Neural cell (in vitro differentiated cells): ENCODE results near the gene KRT39. TPM values are rescaled to one million over a fixed set of nuclear protein-coding genes. Genes with fewer than 3 reads are reported as not detected.

Experiments
- H2AFZ ChIP-seq: fragments of 200-600, 300-800 bp; sonication (generic), shearing (Covaris generic); 2 replicates; pipeline ENCODE4 v1.6.0; 2014; ENCODE audit warnings: low read depth, mild to moderate bottlenecking, antibody characterized with exemption, low read length, moderate library complexity
- H3F3A ChIP-seq: fragments of 200-600 bp; shearing (Covaris generic); 2 replicates; pipeline ENCODE4 v1.6.1; 2016; ENCODE audit warnings: mild to moderate bottlenecking, moderate library complexity, mixed read lengths, antibody characterized with exemption, low read length; ENCODE audit not compliant: insufficient read depth, poor library complexity, severe bottlenecking
- H3K27ac ChIP-seq: fragments of 200-600, 300-800 bp; sonication (generic), shearing (Covaris generic); 2 replicates; pipeline ENCODE4 v1.5.1; 2014; ENCODE audit warnings: mild to moderate bottlenecking, low read length, moderate library complexity
- H3K27me3 ChIP-seq: fragments of 300-800, 200-600 bp; sonication (generic), shearing (Covaris generic); 2 replicates; pipeline ENCODE4 v1.6.0; 2014; ENCODE audit warnings: mild to moderate bottlenecking, low read depth, low read length, moderate library complexity; ENCODE audit not compliant: insufficient read depth
- H3K36me3 ChIP-seq: fragments of 300-800, 200-600 bp; sonication (generic), shearing (Covaris generic); 2 replicates; pipeline ENCODE4 v1.5.1; 2014; ENCODE audit warnings: mild to moderate bottlenecking, antibody characterized with exemption, low read length, moderate library complexity; ENCODE audit not compliant: insufficient read depth
- H3K4me2 ChIP-seq: fragments of 300-800, 200-600 bp; sonication (generic), shearing (Covaris generic); 2 replicates; pipeline ENCODE4 v1.6.0; 2014; ENCODE audit warnings: mild to moderate bottlenecking, low read length
- H3K4me3 ChIP-seq: fragments of 300-800, 200-600 bp; sonication (generic), shearing (Covaris generic); 2 replicates; pipeline ENCODE4 v1.5.1; 2014; ENCODE audit warnings: mild to moderate bottlenecking, low read length, moderate library complexity
- H3K79me2 ChIP-seq: fragments of 200-600 bp; shearing (Covaris generic); replicated peaks from 2 replicates; pipeline ENCODE4 v1.6.0; 2014; ENCODE audit warnings: mild to moderate bottlenecking, low read length, moderate library complexity; ENCODE audit not compliant: insufficient read depth
- H3K9ac ChIP-seq: fragments of 300-800, 200-600 bp; sonication (generic), shearing (Covaris generic); 2 replicates; pipeline ENCODE4 v1.6.1; 2016; ENCODE audit warnings: mild to moderate bottlenecking, low read length, mixed read lengths
- H3K9me2 ChIP-seq: fragments of 200-600 bp; shearing (Covaris generic); 2 replicates; pipeline ENCODE4 v1.6.1; 2016; ENCODE audit warnings: mild to moderate bottlenecking, low read length, mixed read lengths; ENCODE audit not compliant: insufficient read depth
- H3K9me3 ChIP-seq: fragments of 200-600, 300-800 bp; sonication (generic), shearing (Covaris generic); 2 replicates; pipeline ENCODE4 v1.6.1; 2016; ENCODE audit warnings: mild to moderate bottlenecking, mixed run types, low read length, moderate library complexity, mixed read lengths
- H4K20me1 ChIP-seq: fragments of 200-600 bp; shearing (Covaris generic); 2 replicates; pipeline ENCODE4 v1.6.1; 2016; ENCODE audit warnings: mild to moderate bottlenecking, mixed run types; ENCODE audit not compliant: insufficient read depth
- CTCF ChIP-seq: fragments of 450-650 bp; IDR thresholded peaks from 2 replicates; pipeline ENCODE4 v1.5.1; 2014; ENCODE audit warnings: antibody characterized with exemption, mild to moderate bottlenecking, moderate library complexity; ENCODE audit not compliant: poor library complexity, severe bottlenecking
- EP300 ChIP-seq: fragments of 450-650 bp; conservative IDR thresholded peaks from 2 replicates; pipeline ENCODE4 v1.6.1; 2014; ENCODE audit warnings: antibody characterized with exemption, mild to moderate bottlenecking, moderate library complexity; ENCODE audit not compliant: poor library complexity, severe bottlenecking
- EZH2 ChIP-seq: fragments of 200-600, 300-800 bp; shearing (Covaris generic), sonication (generic); IDR thresholded peaks from 2 replicates; pipeline ENCODE4 v1.6.1; 2014; ENCODE audit warnings: antibody characterized with exemption, low read length, borderline replicate concordance, mild to moderate bottlenecking; ENCODE audit not compliant: insufficient read depth, poor library complexity, severe bottlenecking
- MXI1 ChIP-seq: fragments of 450-650 bp; conservative IDR thresholded peaks from 2 replicates; pipeline ENCODE4 v1.6.1; 2014; ENCODE audit warnings: antibody characterized with exemption, mild to moderate bottlenecking; ENCODE audit not compliant: poor library complexity, severe bottlenecking
- POLR2AphosphoS5 ChIP-seq: IDR thresholded peaks from 2 replicates; pipeline ENCODE4 v1.6.1; 2012
- RAD21 ChIP-seq: fragments of 450-650 bp; conservative IDR thresholded peaks from 2 replicates; pipeline ENCODE4 v1.6.1; 2014; ENCODE audit warnings: antibody characterized with exemption, mild to moderate bottlenecking, moderate library complexity
- SMC3 ChIP-seq: fragments of 450-650 bp; conservative IDR thresholded peaks from 2 replicates; pipeline ENCODE4 v1.6.1; 2014; ENCODE audit warnings: antibody characterized with exemption, mild to moderate bottlenecking, moderate library complexity; ENCODE audit not compliant: poor library complexity
- TAF1 ChIP-seq: IDR thresholded peaks from 2 replicates; pipeline ENCODE4 v1.6.1; 2012; ENCODE audit warnings: low read depth
- polyA plus RNA-seq: library from polyadenylated mRNA; depleted of rRNA; stranded (reverse); fragments of >200 nt; gene quantifications from 2 replicates; pipeline ENCODE4 v1.2.3, GENCODE V29; 2014
- TF ChIP-seq, protein P1 (sequence below): IDR thresholded peaks from 2 replicates; pipeline ENCODE4 v1.6.1; 2012; ENCODE audit warnings: borderline replicate concordance

The KRT39 gene
- polyA plus RNA-seq, 1 donor from 2014 or later: not detected

GRCh38 chr17:40986920-40987319, 20.2 kb upstream of the KRT39 start:
- Histone ChIP-seq H3K9me2 (no peaks in the 10 kb centered on the region), H3K9ac (no peak overlapping the region), H2AFZ (no peak overlapping the region), H3K4me2 (no peak overlapping the region), H3K4me3 (no peak overlapping the region), H3K27ac (no peak overlapping the region), H3K27me3 (no peaks in the 10 kb centered on the region), H4K20me1 (no peaks in the 10 kb centered on the region), H3K79me2 (no peaks in the 10 kb centered on the region), H3K9me3 (no peaks in the 10 kb centered on the region), H3F3A (no peaks in the 10 kb centered on the region), H3K36me3 (no peaks in the 10 kb centered on the region)
- TF ChIP-seq, protein P1, sequence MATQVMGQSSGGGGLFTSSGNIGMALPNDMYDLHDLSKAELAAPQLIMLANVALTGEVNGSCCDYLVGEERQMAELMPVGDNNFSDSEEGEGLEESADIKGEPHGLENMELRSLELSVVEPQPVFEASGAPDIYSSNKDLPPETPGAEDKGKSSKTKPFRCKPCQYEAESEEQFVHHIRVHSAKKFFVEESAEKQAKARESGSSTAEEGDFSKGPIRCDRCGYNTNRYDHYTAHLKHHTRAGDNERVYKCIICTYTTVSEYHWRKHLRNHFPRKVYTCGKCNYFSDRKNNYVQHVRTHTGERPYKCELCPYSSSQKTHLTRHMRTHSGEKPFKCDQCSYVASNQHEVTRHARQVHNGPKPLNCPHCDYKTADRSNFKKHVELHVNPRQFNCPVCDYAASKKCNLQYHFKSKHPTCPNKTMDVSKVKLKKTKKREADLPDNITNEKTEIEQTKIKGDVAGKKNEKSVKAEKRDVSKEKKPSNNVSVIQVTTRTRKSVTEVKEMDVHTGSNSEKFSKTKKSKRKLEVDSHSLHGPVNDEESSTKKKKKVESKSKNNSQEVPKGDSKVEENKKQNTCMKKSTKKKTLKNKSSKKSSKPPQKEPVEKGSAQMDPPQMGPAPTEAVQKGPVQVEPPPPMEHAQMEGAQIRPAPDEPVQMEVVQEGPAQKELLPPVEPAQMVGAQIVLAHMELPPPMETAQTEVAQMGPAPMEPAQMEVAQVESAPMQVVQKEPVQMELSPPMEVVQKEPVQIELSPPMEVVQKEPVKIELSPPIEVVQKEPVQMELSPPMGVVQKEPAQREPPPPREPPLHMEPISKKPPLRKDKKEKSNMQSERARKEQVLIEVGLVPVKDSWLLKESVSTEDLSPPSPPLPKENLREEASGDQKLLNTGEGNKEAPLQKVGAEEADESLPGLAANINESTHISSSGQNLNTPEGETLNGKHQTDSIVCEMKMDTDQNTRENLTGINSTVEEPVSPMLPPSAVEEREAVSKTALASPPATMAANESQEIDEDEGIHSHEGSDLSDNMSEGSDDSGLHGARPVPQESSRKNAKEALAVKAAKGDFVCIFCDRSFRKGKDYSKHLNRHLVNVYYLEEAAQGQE: no peak

- no peak within 1 kb of the TSS for H3K4me2 ChIP-seq
- no peaks in the 10 kb centered on the region for H3K9me2 ChIP-seq
- H3K79me2 ChIP-seq: no peaks in the 10 kb centered on the region
- H4K20me1 ChIP-seq: no peaks in the 10 kb centered on the region
- no peaks in the 10 kb centered on the region for H3K27me3 ChIP-seq
- no peak within 1 kb of the TSS for H3K27ac ChIP-seq
- no peaks in the 10 kb centered on the region for H3K9me3 ChIP-seq
- H3K9ac ChIP-seq: no peak within 1 kb of the TSS
- no peak within 1 kb of the TSS for H2AFZ ChIP-seq
- no peaks in the 10 kb centered on the region for H3K36me3 ChIP-seq
- TF ChIP-seq TAF1 (no peak), EZH2 (no peak), RAD21 (no peak), POLR2AphosphoS5 (no peak), MXI1 (no peak), CTCF (no peak), EP300 (no peak), SMC3 (no peak)
- TF ChIP-seq, protein P1: no peak
- H3K4me3 ChIP-seq: no peak within 1 kb of the TSS
- no peaks in the 10 kb centered on the region for H3F3A ChIP-seq
Measured at GRCh38 chr17:40984226-40984625, 17.5 kb upstream of the KRT39 start, which contains the start of gene KRT40. Gene KRT40, minus strand, starts transcription at chr17:40984326. Its CDS starts 53 bp downstream, at chr17:40984273.
